Keratinocyte (primary cell): ENCODE results near the gene MTPN. TPM values are rescaled to one million over a fixed set of nuclear protein-coding genes. Genes with fewer than 3 reads are reported as not detected.

Experiments used
- DNase-seq: peaks from one replicate; pipeline ENCODE4 v3.0.0-alpha.2; 2011; ENCODE audit warnings: low read depth, missing footprints, low spot score
- FAIRE-seq: peaks from 2 replicates; lab custom pipeline; 2011; peaks lifted over from hg19 to GRCh38; lab: Jason Lieb, UNC
- H2AFZ ChIP-seq: 2 replicates; pipeline ENCODE4 v1.6.0; 2012; ENCODE audit warnings: low read length, control low read depth, inconsistent platforms; ENCODE audit not compliant: control insufficient read depth
- H3K27ac ChIP-seq: 2 replicates; pipeline ENCODE4 v1.5.1; 2011; ENCODE audit warnings: low read length; ENCODE audit not compliant: control insufficient read depth, insufficient read depth
- H3K27me3 ChIP-seq: 3 replicates; pipeline ENCODE4 v1.6.0; 2011; ENCODE audit warnings: low read length; ENCODE audit not compliant: control insufficient read depth, insufficient read depth; ENCODE audit errors: extremely low read depth
- H3K36me3 ChIP-seq, 2 experiments: 2 replicates in 1 of 2; 3 replicates in 1 of 2; pipeline ENCODE4 v1.5.1; 2011; ENCODE audit warnings: low read length in 2 of 2, mild to moderate bottlenecking in 1 of 2; ENCODE audit not compliant: control insufficient read depth in 2 of 2, insufficient read depth in 2 of 2; ENCODE audit errors: extremely low read depth in 1 of 2
- H3K4me1 ChIP-seq: 3 replicates; pipeline ENCODE4 v1.5.1; 2011; ENCODE audit warnings: low read length; ENCODE audit not compliant: control insufficient read depth, insufficient read depth; ENCODE audit errors: extremely low read depth
- H3K4me2 ChIP-seq: 3 replicates; pipeline ENCODE4 v1.6.0; 2011; ENCODE audit warnings: low read depth, low read length; ENCODE audit not compliant: control insufficient read depth, insufficient read depth; ENCODE audit errors: extremely low read depth
- H3K4me3 ChIP-seq, 3 experiments: fragments of 200-600 bp in 1 of 3; sonication (generic) in 1 of 3; 2 replicates in 2 of 3; 3 replicates in 1 of 3; pipeline ENCODE4 v1.5.1; 2011 to 2016; ENCODE audit warnings: low read length in 3 of 3, mild to moderate bottlenecking in 3 of 3, control low read depth in 2 of 3, inconsistent platforms in 1 of 3, low read depth in 1 of 3, mixed read lengths in 1 of 3, mixed run types in 1 of 3, moderate library complexity in 1 of 3; ENCODE audit not compliant: control insufficient read depth in 2 of 3, insufficient read depth in 2 of 3; ENCODE audit errors: extremely low read depth in 1 of 3
- H3K79me2 ChIP-seq: 2 replicates; pipeline ENCODE4 v1.6.0; 2012; ENCODE audit warnings: low read length; ENCODE audit not compliant: control insufficient read depth, insufficient read depth
- H3K9ac ChIP-seq: 3 replicates; pipeline ENCODE4 v1.6.0; 2011; ENCODE audit warnings: low read length; ENCODE audit not compliant: control insufficient read depth, insufficient read depth; ENCODE audit errors: extremely low read depth
- H3K9me1 ChIP-seq: 3 replicates; pipeline ENCODE4 v1.6.0; 2011; ENCODE audit warnings: low read length; ENCODE audit not compliant: control insufficient read depth, insufficient read depth; ENCODE audit errors: extremely low read depth
- H3K9me3 ChIP-seq: 2 replicates; pipeline ENCODE4 v1.5.1; 2012; ENCODE audit warnings: low read depth, low read length; ENCODE audit not compliant: control insufficient read depth
- H4K20me1 ChIP-seq: 3 replicates; pipeline ENCODE4 v1.6.0; 2011; ENCODE audit warnings: low read length; ENCODE audit not compliant: control insufficient read depth, insufficient read depth; ENCODE audit errors: extremely low read depth
- CTCF ChIP-seq, 3 experiments: IDR thresholded peaks in 1 of 3; conservative IDR thresholded peaks in 1 of 3; optimal IDR thresholded peaks in 1 of 3; 2 replicates in 2 of 3; 3 replicates in 1 of 3; pipeline versions ENCODE3 to v1.5.1; 2011; ENCODE audit warnings: low read length in 3 of 3, mild to moderate bottlenecking in 3 of 3, moderate library complexity in 2 of 3, control low read depth in 1 of 3, inconsistent platforms in 1 of 3; ENCODE audit not compliant: insufficient read depth in 2 of 3; ENCODE audit errors: extremely low read depth in 1 of 3
- EZH2 ChIP-seq: IDR thresholded peaks from one replicate; pipeline ENCODE4 v1.6.1; 2012; ENCODE audit warnings: inconsistent platforms, mild to moderate bottlenecking, low read length, moderate library complexity
- dilution Hi-C: fragments of 300-500 bp; cut with MboI; formaldehyde crosslinking; loops from one replicate; pipeline ENCODE4 v1.7.0; 2020; ENCODE audit warnings: low sequenced_read_pairs; ENCODE audit not compliant: extremely low pct_ligation_motif_present
- polyA plus RNA-seq, 5 experiments: library from polyadenylated mRNA; depleted of rRNA in 3 of 5; stranded (reverse) in 3 of 5; stranded (forward) in 1 of 5; unstranded in 1 of 5; fragments of >200 nt; gene quantifications; 1 replicate in 1 of 5; 2 replicates in 3 of 5; 3 replicates in 1 of 5; pipeline versions ENCODE4 v1.2.1 to v1.2.3, GENCODE V29; 2011 to 2012; ENCODE audit warnings: missing spikeins in 2 of 5, low read depth in 1 of 5, low replicate concordance in 1 of 5

MTPN gene
- polyA plus RNA-seq, 1 donor (not counting 4 experiments of a cell fraction or from before 2014, with no cell fraction given) = 151 TPM

GRCh38 chr7:135929249-135929648 lies 47.9 kb downstream of the MTPN start:
- H3K36me3 ChIP-seq = peaks cover 3 to 5% of the 10 kb centered on the region in 2 experiments
- no peak overlapping the region for H2AFZ ChIP-seq
- H3K4me3 ChIP-seq = no peak overlapping the region
- TF ChIP-seq CTCF (optimal IDR thresholded peaks at IDR 0.05 in 1 of 3, IDR thresholded peaks at IDR 0.05 in 1 of 3, conservative IDR thresholded peaks at IDR 0.05 in 1 of 3; ENCODE audit: extremely low read depth in 1 of 3, insufficient read depth in 2 of 3, low read length in 3 of 3) (no peak), EZH2 (no peak)
- H3K27me3 ChIP-seq = no peaks in the 10 kb centered on the region
- dilution Hi-C loops = no loop called here
- H3K9me3 ChIP-seq = no peaks in the 10 kb centered on the region
- H3K4me2 ChIP-seq = no peak overlapping the region
- no peak overlapping the region for H3K27ac ChIP-seq
- no peaks in the 10 kb centered on the region for H3K9me1 ChIP-seq
- FAIRE-seq (no peak), DNase-seq (no peak)
- no peaks in the 10 kb centered on the region for H4K20me1 ChIP-seq
- H3K9ac ChIP-seq = no peak overlapping the region
- H3K79me2 ChIP-seq = peaks cover 31% of the 10 kb centered on the region
- peaks cover 5% of the 10 kb centered on the region for H3K4me1 ChIP-seq

- no peak overlapping the region for H3K9ac ChIP-seq
- H4K20me1 ChIP-seq = no peaks in the 10 kb centered on the region
- dilution Hi-C loops = no loop called here
Measured at GRCh38 chr7:135928136-135928535, 49.0 kb downstream of the MTPN start.

More at GRCh38 chr7:135928136-135928535, 49.0 kb downstream of the MTPN start:
- Histone ChIP-seq H3K36me3 (peaks cover 3 to 5% of the 10 kb centered on the region in 2 experiments), H3K4me3 (no peak overlapping the region), H3K9me3 (no peaks in the 10 kb centered on the region), H3K4me2 (no peak overlapping the region), H3K27me3 (no peaks in the 10 kb centered on the region), H3K9me1 (no peaks in the 10 kb centered on the region), H3K27ac (no peak overlapping the region), H3K4me1 (peaks cover 13% of the 10 kb centered on the region), H2AFZ (no peak overlapping the region), H3K79me2 (peaks cover 20% of the 10 kb centered on the region)
- TF ChIP-seq CTCF (optimal IDR thresholded peaks at IDR 0.05 in 1 of 3, IDR thresholded peaks at IDR 0.05 in 1 of 3, conservative IDR thresholded peaks at IDR 0.05 in 1 of 3; ENCODE audit: extremely low read depth in 1 of 3, insufficient read depth in 2 of 3, low read length in 3 of 3) = no peak
- no peak for TF ChIP-seq EZH2
- DNase-seq (no peak), FAIRE-seq (no peak)
